GM18499 (cell line): ENCODE measurements around the gene XAB2.
"Not testable (repeated sequence)": the region's sequence is repeated elsewhere in the genome, so short reads cannot be mapped to it uniquely, and the experiment has no call there.

Experiments used
- ATAC-seq: cut with Tn5 transposase; IDR thresholded peaks from one replicate; pipeline ENCODE4 v1.9.1; 2021; ENCODE audit warnings: moderate number of reproducible peaks; ENCODE audit not compliant: insufficient read depth, unreplicated experiment

XAB2 gene

GRCh38 chr19:7590256-7590655, 39.1 kb downstream of the XAB2 start:
- ATAC-seq: no peak

GRCh38 chr19:7589822-7590221, 39.5 kb downstream of the XAB2 start:
- ATAC-seq: no peak

GRCh38 chr19:7582446-7582845, 46.9 kb downstream of the XAB2 start:
- no peak for ATAC-seq

GRCh38 chr19:7579182-7579581, 50.2 kb downstream of the XAB2 start:
- no peak for ATAC-seq

- ATAC-seq: no peak
Observed at GRCh38 chr19:7578127-7578526, 51.2 kb downstream of the XAB2 start.

- not testable (repeated sequence) for ATAC-seq
Observed at GRCh38 chr19:7577422-7577821, 51.9 kb downstream of the XAB2 start.

GRCh38 chr19:7575434-7576040, 53.8 kb downstream of the XAB2 start:
- ATAC-seq: no peak

- ATAC-seq: no peak
Observed at GRCh38 chr19:7570761-7571160, 58.6 kb downstream of the XAB2 start.
